ENCODE results near the gene DOK4.
A peak's percentile ranks its signal among the peaks of the same experiment; 100 is the strongest.

The DOK4 gene

GRCh38 chr16:57479976-57480753 is 6.1 kb downstream of the DOK4 start:
- peak in 1 of 10 donors; percentile 81 for DNase-seq
- intact Hi-C loops (cut with DNase I) = no loop called here

DNA sequence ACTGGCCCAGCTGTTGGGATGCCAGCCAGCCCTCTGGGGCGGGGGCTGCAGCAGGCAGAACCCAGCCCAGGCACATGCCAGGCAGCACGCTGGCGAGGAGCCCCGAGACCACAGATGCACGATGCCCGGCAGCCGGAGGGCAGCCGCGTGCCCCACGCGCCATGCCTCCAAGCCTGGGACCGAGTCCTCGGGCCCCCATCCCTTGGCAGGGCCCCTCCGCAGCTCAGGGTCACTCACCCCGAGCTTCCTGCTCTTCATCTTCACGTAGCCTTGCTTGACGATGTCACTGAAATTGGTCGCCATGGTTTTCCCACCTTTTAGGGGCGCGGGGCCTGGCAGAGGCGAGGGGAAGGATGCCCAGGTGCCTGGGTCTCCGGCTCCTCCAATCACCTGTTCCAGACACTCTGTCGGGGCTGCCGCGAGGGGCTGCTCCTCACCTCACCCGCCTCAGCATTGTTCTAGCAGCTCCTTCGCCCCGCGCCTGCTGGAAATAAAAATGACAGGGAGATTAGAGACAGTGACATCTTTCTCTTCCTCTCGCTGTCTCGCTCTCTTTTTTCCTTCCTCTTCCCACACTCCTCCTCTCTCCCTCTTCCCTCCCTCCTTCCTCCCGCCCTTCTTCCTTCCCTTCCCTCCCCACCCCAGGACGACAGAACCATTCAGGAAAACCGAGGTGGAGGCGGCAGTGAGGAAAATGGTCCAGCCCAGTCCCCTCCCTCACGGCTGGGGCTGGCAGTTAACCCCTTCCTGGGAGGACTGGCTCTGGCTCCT is 6.9 kb downstream of the DOK4 start:
- DNase-seq = peak in 8 of 10 donors; percentile 42 to 94 (median 61)
- intact Hi-C loops (cut with DNase I) = no loop called here

- intact Hi-C loops (cut with DNase I) = no loop called here
- no peak for DNase-seq
Measured at GRCh38 chr16:57478396-57479204, 7.7 kb downstream of the DOK4 start.

GRCh38 chr16:57477531-57478202 is 8.6 kb downstream of the DOK4 start:
- intact Hi-C loops (cut with DNase I) = no loop called here
- DNase-seq = peak in 1 of 10 donors; percentile 83

DNA sequence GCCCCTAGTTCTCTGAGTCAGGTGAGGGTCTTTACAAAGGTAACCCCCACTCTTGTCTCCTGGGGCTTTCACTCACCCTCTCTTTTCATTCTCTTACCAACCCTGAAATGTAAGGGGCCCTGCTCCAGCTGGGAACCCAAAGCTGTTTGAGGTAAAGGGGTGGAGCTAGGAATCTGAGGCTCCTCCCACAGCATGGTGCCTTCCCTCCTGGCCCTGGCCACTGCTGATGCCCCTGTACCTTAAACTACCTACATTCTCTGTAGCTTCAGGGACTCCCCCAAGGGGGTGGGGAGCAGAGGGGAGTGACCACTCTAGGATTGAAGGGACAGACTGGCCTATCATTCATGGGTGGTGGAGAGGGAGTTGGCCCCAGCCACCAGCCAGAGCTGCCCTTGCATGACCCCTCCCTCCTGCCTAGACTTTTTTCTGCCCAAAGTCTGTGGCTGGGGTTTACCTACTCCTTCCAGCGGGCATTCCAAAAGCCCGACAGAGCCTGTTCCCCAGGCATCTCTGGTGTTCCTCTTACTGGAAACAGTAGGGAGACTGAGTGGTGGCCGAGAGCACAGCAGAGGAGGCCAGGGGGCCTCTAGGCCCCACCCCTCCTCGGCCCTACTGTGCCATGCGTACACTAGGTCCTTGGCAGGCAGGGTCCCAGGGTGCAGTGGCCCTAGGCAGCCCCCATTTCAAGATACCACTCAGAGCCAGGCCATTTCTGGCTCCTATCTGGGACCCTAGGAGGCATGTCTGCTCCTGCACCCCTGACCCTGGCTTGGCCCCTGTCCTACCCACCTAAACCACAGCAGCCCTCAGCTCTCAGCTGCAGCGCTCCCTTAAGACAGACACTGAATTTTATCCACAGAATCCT is 9.5 kb downstream of the DOK4 start:
- intact Hi-C loops (cut with DNase I) = no loop called here
- DNase-seq = no peak

- DNase-seq = peak in 1 of 10 donors; percentile 88
Measured at GRCh38 chr16:57475711-57476339, 10.5 kb downstream of the DOK4 start.

DNA sequence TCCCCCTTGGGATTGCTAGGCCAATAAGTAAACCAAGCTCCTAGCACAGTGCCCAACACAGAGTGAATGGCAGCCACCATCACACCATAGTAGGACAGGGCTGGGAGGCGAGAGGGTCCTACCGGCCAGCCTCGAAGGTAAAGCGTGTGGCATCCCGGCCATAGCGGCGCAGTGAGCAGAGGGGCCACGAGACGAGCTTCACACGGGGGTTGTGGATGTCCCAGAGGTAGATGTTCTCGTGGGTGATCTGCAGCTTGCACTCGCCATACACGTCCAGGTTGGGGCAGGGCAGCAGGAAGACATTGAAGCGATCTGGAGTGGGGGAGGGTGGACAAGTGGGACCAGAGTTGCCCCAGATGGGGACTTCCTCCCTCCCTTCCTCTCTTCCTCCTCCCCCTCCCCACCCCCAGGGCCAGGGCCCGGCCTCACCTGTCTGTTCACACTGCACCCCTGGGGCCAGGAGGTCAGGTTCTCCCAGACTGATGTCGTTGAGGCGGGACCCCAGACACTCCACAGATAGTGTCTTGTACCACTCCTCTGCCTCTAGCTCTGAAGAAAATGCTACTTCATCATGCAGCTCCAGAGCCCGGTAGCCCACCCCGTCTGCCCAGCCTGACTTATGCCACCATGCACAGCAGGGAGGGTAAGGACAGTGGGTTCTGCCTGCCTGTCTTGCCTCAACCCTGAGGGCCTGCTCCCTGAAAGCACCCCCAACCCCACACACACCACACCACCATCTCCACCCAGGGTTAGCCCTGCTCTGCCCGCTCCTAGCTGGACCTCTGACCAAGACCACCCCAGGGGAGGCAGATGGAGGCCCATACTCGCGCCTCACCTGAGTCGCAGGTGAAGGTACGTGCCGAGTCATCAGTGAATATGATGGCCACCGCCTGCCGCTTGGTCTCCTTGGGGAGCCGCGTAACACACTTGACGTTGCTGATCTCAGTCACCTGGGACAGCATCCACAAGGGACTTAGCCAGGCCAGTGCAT is 11.3 kb downstream of the DOK4 start:
- no peak for DNase-seq
- intact Hi-C loops (cut with DNase I) = no loop called here

More at GRCh38 chr16:57475711-57476339, 10.5 kb downstream of the DOK4 start:
- intact Hi-C loops (cut with DNase I) = no loop called here

GRCh38 chr16:57473906-57474305 is 12.4 kb downstream of the DOK4 start:
- DNase-seq = no peak
- intact Hi-C loops (cut with DNase I) = no loop called here

DNA sequence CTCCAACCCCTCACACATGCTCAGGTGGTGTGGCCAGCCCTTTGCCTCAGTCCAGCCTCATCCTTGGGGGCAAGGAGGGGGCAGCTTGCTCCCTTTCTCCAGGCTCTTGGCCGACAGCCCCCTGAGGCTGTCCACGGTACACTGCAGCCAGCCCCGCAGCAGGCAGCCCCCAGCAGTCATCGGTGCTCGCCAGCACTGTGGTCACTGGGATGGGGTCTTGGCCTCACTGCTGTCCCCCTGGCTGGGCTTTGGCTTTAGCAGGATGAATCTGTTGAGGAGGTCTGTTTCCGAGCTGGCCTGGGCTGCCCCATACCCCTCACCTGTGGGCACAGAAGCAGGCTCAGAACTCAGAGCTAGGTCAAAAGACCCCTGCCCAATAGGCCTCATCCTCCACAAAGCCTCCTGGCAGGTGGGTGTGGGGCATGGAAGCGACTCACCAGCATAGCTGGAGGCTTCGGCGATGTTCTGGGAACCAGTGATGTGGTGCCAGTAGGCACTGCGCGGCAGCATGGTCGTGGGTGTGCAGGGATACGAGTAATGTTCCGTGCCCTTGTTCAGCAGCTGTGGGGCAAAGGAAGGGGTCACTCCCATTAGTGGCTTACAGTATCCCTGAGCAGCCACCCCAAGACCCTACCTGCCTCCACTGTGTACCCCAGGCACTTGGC is 13.0 kb downstream of the DOK4 start:
- peak in 6 of 10 donors; percentile 26 to 93 (median 80) for DNase-seq
- intact Hi-C loops (cut with DNase I) = no loop called here

DNA sequence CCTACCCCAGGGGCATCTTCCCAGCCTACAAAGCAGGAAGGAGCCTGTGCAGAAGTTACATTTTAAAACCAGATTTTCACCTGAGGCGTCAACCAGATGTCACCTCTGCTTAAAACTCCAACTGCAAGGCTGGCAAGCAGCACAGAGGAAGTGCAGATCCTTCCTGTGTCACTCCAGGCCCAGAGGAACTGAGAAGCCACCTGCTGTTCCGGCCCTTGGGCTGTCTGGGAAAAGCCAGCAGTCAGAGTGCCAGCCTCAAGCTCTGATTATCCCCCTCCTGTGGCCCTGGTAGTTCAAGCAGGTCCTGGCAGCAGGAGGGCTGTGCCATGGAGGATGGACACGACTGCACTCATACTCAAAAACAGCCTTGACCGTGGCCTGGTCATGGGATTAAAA is 13.6 kb downstream of the DOK4 start:
- intact Hi-C loops (cut with DNase I) = no loop called here
- peak in 1 of 10 donors; percentile 78 for DNase-seq

GRCh38 chr16:57471852-57472664 is 14.2 kb downstream of the DOK4 start:
- intact Hi-C loops (cut with DNase I) = no loop called here
- no peak for DNase-seq

GRCh38 chr16:57471209-57471608 is 15.1 kb downstream of the DOK4 start:
- no peak for DNase-seq
- intact Hi-C loops (cut with DNase I) = no loop called here

- no peak for DNase-seq
- intact Hi-C loops (cut with DNase I) = no loop called here
Measured at GRCh38 chr16:57470711-57471110, 15.6 kb downstream of the DOK4 start.

- intact Hi-C loops (cut with DNase I) = no loop called here
- no peak for DNase-seq
Measured at GRCh38 chr16:57469917-57470470, 16.3 kb downstream of the DOK4 start.

GRCh38 chr16:57469046-57469445 is 17.2 kb downstream of the DOK4 start:
- DNase-seq = no peak

DNA sequence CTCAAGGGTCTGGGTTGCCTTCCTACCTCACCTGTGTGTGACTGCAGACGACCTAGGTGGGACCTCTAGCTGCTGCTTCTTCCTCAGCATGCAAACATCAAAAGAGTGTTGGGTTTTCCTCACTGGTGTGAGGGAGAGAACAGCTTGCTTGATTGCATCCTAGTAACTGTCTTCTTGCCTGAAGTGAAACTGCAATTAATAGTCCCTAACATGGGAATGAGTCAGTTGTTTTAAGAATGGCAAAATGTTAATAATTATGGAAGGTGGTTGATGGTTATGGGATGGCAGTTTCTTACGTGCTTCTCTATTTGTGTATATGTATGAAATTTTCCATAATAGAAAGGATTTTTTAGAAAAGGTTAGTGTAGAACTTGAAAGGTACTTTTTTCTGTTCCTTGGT is 17.9 kb downstream of the DOK4 start:
- DNase-seq = no peak
- intact Hi-C loops (cut with DNase I) = no loop called here

More at GRCh38 chr16:57469046-57469445, 17.2 kb downstream of the DOK4 start:
- intact Hi-C loops (cut with DNase I) = no loop called here

Measured in posterior cingulate gyrus (tissue), 11 donors.